ENCODE results near the gene GNAI1.
"Not testable (repeated sequence)": the region's sequence is repeated elsewhere in the genome, so short reads cannot be mapped to it uniquely, and the experiment has no call there.

The GNAI1 gene

GRCh38 chr7:80132594-80132993 is 2.0 kb upstream of the GNAI1 start:
- no peak for DNase-seq (ENCODE audit: low read depth in 3 of 3)

GRCh38 chr7:80133361-80134114 is 1.1 kb upstream of the GNAI1 start:
- DNase-seq (ENCODE audit: low read depth in 3 of 3) = no peak

GRCh38 chr7:80134115-80134535 is 506 bp upstream of the GNAI1 start:
- DNase-seq (ENCODE audit: low read depth in 3 of 3) = no peak

GRCh38 chr7:80135309-80136104 is 876 bp downstream of the GNAI1 start:
- DNase-seq (ENCODE audit: low read depth in 3 of 3) = no peak

- DNase-seq (ENCODE audit: low read depth in 3 of 3) = no peak
Observed at GRCh38 chr7:80136261-80137055, 1.8 kb downstream of the GNAI1 start.

- DNase-seq (ENCODE audit: low read depth in 3 of 3) = no peak
Observed at GRCh38 chr7:80137410-80137809, 2.8 kb downstream of the GNAI1 start.

GRCh38 chr7:80139236-80139635 is 4.6 kb downstream of the GNAI1 start:
- DNase-seq (ENCODE audit: low read depth in 3 of 3) = no peak

GRCh38 chr7:80140388-80140787 is 5.8 kb downstream of the GNAI1 start:
- no peak for DNase-seq (ENCODE audit: low read depth in 3 of 3)

- DNase-seq (ENCODE audit: low read depth in 3 of 3) = no peak
Observed at GRCh38 chr7:80141376-80141775, 6.7 kb downstream of the GNAI1 start.

- DNase-seq (ENCODE audit: low read depth in 3 of 3) = no peak
Observed at GRCh38 chr7:80142853-80143580, 8.4 kb downstream of the GNAI1 start.

- no peak for DNase-seq (ENCODE audit: low read depth in 3 of 3)
Observed at GRCh38 chr7:80145780-80146422, 11.3 kb downstream of the GNAI1 start.

- no peak for DNase-seq (ENCODE audit: low read depth in 3 of 3)
Observed at GRCh38 chr7:80146545-80147182, 12.0 kb downstream of the GNAI1 start.

- no peak for DNase-seq (ENCODE audit: low read depth in 3 of 3)
Observed at GRCh38 chr7:80147543-80148391, 13.1 kb downstream of the GNAI1 start.

- DNase-seq (ENCODE audit: low read depth in 3 of 3) = no peak
Observed at GRCh38 chr7:80150611-80151273, 16.1 kb downstream of the GNAI1 start.

GRCh38 chr7:80151274-80151665 is 16.6 kb downstream of the GNAI1 start:
- no peak for DNase-seq (ENCODE audit: low read depth in 3 of 3)

GRCh38 chr7:80153446-80153845 is 18.8 kb downstream of the GNAI1 start:
- DNase-seq (ENCODE audit: low read depth in 3 of 3) = no peak

- DNase-seq (ENCODE audit: low read depth in 3 of 3) = no peak
Observed at GRCh38 chr7:80154656-80155333, 20.2 kb downstream of the GNAI1 start.

GRCh38 chr7:80155374-80155773 is 20.7 kb downstream of the GNAI1 start:
- DNase-seq (ENCODE audit: low read depth in 3 of 3) = no peak

GRCh38 chr7:80157770-80158169 is 23.1 kb downstream of the GNAI1 start:
- DNase-seq (ENCODE audit: low read depth in 3 of 3) = not testable (repeated sequence)

All from stimulated activated CD4-positive, alpha-beta T cell treated with anti-CD3 and anti-CD28 coated beads, TNF-alpha, amount 100 ng/mL, for 4 hours (primary cell).